CD4-positive, alpha-beta T cell treated with Interleukin-15 for 4 hours (primary cell): ENCODE data around the gene LRRC8E.

Experiments used
- DNase-seq: peaks from one replicate; pipeline ENCODE4 v3.0.0-alpha.2; 2020; ENCODE audit warnings: low spot score

LRRC8E gene

DNA sequence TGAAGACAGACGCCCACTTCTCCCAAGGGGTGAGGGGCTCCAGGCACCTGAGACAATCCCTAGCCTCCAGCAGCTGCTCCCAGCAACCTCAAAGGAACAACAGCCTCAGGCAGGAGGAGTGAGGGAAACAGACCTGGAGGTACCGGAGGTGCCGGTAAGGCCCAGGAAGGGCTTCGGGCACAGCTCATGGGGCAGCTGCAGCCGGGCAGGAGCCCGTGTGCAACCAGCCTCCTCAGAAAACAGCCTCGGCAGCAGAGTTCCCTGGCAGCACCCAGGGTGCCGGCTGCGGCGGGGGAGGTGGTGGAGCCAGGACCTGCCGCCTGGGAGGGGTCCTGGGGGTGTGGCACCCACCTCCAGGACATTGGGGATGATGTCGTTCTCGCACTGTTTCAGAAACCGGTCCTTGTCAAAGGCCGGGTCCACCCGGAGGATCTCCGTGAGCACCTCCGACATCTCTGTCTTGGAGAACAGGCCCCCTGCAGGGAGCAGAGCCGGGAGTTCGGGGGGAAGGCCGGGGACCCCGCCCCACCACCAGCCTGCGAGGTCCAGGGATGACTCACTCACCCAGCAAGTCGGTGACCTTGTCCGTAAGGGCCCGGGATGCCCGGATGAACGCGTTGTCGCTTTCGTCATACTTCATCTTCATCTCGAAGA lies 44.1 kb downstream of the LRRC8E start:
- no peak for DNase-seq

DNA sequence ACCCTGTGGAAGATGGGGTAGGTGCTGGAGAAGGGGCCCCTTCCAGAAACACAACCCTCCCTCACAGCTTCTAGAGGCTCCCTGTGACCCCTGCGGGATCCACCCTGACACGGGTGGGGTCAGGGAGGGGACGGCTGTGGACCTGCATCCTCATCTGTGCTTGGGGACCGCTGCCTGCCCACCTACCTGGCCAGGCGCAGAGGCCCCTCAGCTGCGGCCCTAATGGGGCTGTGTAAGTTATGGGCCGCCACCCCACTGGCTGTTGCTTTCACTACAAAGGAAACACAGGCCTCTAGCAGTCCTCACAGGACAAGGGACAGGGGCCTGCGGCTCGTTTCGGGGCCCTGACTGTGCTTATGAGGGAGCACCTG lies 44.6 kb downstream of the LRRC8E start:
- DNase-seq = no peak

- no peak for DNase-seq
Measured at GRCh38 chr19:7933411-7933810, 45.1 kb downstream of the LRRC8E start.

- DNase-seq = no peak
Measured at GRCh38 chr19:7933828-7934725, 45.8 kb downstream of the LRRC8E start.

- no peak for DNase-seq
Measured at GRCh38 chr19:7934766-7935165, 46.5 kb downstream of the LRRC8E start.

DNA sequence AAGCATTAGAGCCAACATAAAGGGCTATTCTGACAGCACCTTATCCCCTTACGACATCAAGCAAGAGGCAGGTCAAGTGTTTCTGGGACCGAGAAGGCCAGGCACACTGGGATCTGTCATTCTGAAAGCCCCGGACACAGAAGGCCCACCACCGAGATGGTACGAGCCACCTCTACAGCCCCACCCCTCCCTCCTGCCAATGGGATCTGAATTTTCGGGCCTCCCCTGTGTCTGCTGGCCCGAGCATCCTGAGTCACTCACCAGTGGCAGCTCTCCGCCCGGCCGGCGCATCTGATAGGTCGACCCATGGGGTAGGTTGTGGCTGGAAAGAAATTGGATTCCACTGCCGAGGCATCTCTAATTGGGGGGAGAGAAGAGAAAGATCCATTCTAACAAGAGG lies 52.5 kb downstream of the LRRC8E start:
- no peak for DNase-seq

DNA sequence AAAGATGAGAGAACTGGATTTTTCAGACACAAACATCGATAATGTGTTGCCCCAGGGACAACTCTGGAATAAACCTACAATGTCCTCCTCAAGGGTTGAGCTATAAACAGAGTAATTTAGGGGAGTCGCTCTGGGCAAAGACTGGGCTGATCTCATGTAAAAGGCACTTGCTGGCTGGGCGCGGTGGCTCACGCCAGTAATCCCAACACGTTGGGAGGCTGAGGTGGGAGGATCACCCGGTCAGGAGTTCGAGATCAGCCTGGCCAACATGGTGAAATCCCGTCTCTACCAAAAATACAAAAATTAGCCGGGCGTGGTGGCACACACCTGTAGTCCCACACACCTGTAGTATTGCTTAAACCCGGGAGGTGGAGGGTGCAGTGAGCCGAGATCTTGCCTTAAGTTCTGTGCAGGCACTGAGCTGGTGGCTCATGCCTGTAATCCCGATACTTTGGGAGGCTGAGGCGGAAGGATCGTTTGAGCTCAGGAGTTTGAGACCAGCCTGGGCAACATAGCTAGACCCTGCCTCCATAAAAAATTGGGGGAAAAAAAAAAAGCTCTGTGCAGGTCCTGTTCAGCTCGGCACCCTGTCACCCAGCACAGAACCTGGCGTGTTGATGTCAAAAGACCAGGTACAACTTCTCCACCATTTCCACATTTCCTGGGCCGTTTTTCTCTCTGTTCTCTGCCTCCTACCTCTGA lies 53.7 kb downstream of the LRRC8E start:
- no peak for DNase-seq

GRCh38 chr19:7942981-7943443 lies 54.7 kb downstream of the LRRC8E start:
- DNase-seq = no peak

DNA sequence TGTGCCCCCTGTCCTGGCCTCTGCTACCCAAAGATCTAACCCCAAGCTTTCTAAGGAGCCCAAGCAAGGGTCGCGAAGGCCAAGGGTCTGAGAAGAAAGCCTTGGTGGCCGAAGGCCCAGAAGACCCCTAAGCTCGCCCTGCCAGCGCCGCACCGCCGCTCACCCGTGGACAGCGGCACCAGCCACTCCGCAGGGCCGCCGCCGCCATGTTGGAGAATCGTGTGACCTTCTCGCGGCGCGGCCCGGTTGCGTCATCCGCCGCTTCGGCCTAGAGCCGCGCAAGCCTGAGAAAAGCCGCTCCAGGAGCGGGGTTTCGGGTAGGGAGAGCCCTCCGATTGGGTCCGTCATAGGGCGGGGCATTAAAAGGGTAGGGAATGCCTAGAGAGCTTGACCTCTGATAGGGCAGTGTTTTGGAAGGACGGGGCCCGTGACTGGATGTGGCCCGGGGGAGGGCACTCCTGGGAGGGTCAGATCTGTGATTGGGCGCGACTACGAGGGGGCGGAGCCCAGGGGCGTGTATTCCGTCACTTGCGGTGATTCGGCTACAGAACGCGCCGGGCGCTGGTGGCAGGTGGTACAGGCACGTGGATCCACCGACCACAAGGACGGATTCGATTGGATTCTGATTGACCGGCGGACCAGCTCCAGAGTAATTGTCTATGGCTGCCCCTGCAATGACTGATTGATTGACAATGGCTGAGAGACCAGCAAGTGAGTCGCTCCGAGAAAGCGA lies 55.3 kb downstream of the LRRC8E start, which contains the start of gene TIMM44:
TSS of gene TIMM44 (minus strand) at position 223 of the 733 bp plus-strand sequence. CDS start at position 208, 15 bp downstream.
- DNase-seq = peak; percentile 99

DNA sequence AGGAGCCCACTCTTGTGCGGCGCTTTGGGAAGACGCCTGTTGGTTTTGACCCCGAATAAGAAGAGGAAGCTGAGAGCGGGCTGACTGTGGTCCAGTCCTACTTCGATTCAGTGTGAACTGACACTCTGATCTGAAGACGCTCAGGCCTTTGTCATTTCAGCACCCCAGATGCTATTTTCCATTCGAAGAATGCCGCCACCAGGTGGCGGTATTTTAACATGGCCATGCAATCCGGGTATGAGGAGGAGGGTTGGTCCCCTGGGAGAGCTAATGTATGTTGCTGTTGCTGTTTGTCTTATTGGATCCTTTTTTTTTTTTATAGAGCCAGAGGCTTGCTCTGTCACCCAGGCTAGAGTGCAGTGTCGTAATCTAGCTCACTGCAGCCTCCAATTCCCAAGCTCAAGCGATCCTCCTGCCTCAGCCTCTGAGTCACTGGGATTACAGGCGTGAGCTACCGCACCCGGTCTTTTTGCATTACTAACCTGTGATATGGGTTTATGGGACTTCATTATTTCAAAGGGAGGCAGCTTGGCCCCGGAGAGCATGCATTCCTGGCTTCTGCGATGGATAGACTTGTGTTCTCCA lies 56.0 kb downstream of the LRRC8E start:
- peak; percentile 87 for DNase-seq

- no peak for DNase-seq
Measured at GRCh38 chr19:7947939-7948338, 59.6 kb downstream of the LRRC8E start.
